ENCODE results near the gene GABRQ. TPM values are rescaled to one million over a fixed set of nuclear protein-coding genes. Genes with fewer than 3 reads are reported as not detected.
A peak's percentile ranks its signal among the peaks of the same experiment; 100 is the strongest.
"Not testable (repeated sequence)": the region's sequence is repeated elsewhere in the genome, so short reads cannot be mapped to it uniquely, and the experiment has no call there.

GABRQ gene
- total RNA-seq, 1 donor from 2014 or later = 5.3 TPM

- ATAC-seq (no peak), DNase-seq (ENCODE audit: low spot score) (no peak)
- intact Hi-C loops (cut with DNase I) = no loop called here
These were observed 14.8 kb downstream of the GABRQ start for GRCh38 chrX:152652467-152652866.

GRCh38 chrX:152656087-152656486 lies 18.4 kb downstream of the GABRQ start:
- ATAC-seq = no peak

GRCh38 chrX:152656890-152657289 lies 19.2 kb downstream of the GABRQ start:
- intact Hi-C loops (cut with DNase I) = no loop called here
- DNase-seq (ENCODE audit: low spot score) = no peak
- ATAC-seq = no peak

More at GRCh38 chrX:152656087-152656486, 18.4 kb downstream of the GABRQ start:
- intact Hi-C loops (cut with DNase I) = no loop called here
- DNase-seq (ENCODE audit: low spot score) = no peak

GRCh38 chrX:152658302-152658701 lies 20.6 kb downstream of the GABRQ start:
- ATAC-seq (no peak), DNase-seq (ENCODE audit: low spot score) (no peak)
- intact Hi-C loops (cut with DNase I) = no loop called here

- intact Hi-C loops (cut with DNase I) = no loop called here
- DNase-seq (ENCODE audit: low spot score) = no peak
These were observed 25.4 kb downstream of the GABRQ start for GRCh38 chrX:152663086-152663485.

GRCh38 chrX:152674135-152674534 lies 36.4 kb downstream of the GABRQ start:
- ATAC-seq (no peak), DNase-seq (ENCODE audit: low spot score) (no peak)
- intact Hi-C loops (cut with DNase I) = no loop called here

More at GRCh38 chrX:152663086-152663485, 25.4 kb downstream of the GABRQ start:
- ATAC-seq = no peak

- intact Hi-C loops (cut with DNase I); ATAC-seq; DNase-seq (ENCODE audit: low spot score): not testable (repeated sequence)
These were observed 37.0 kb downstream of the GABRQ start for GRCh38 chrX:152674652-152675051.

GRCh38 chrX:152681012-152681411 lies 43.3 kb downstream of the GABRQ start:
- DNase-seq (ENCODE audit: low spot score); intact Hi-C loops (cut with DNase I); ATAC-seq: not testable (repeated sequence)

GRCh38 chrX:152697952-152698931 lies 60.5 kb downstream of the GABRQ start, which contains the start of gene MAGEA3:
Gene MAGEA3 (plus strand): TSS chrX:152698794. CDS start chrX:152700833, 2,039 bp downstream.
- peak; percentile 13 for ATAC-seq
- DNase-seq (ENCODE audit: low spot score); intact Hi-C loops (cut with DNase I): not testable (repeated sequence)

- intact Hi-C loops (cut with DNase I); ATAC-seq; DNase-seq (ENCODE audit: low spot score): not testable (repeated sequence)
These were observed 62.7 kb downstream of the GABRQ start for GRCh38 chrX:152700390-152700789.

GRCh38 chrX:152706500-152706899 lies 68.8 kb downstream of the GABRQ start:
- ATAC-seq; DNase-seq (ENCODE audit: low spot score); intact Hi-C loops (cut with DNase I): not testable (repeated sequence)

Other genes with a start within 250 kb of the GABRQ start
- 0.27 TPM for gene GABRA3, start 186.6 kb upstream of the GABRQ start, total RNA-seq
- gene MAGEA3, start 60.9 kb downstream of the GABRQ start, total RNA-seq = not detected
- gene CSAG2, start 71.4 kb downstream of the GABRQ start, total RNA-seq = not detected
- gene MAGEA2B, start 76.7 kb downstream of the GABRQ start, total RNA-seq = not detected
- gene CSAG1, start 95.8 kb downstream of the GABRQ start, total RNA-seq = not detected
- not detected for gene MAGEA12, start 95.9 kb downstream of the GABRQ start, total RNA-seq
- not detected for gene MAGEA2, start 115.9 kb downstream of the GABRQ start, total RNA-seq
- gene CSAG3, start 121.3 kb downstream of the GABRQ start, total RNA-seq = not detected
- not detected for gene MAGEA6, start 131.8 kb downstream of the GABRQ start, total RNA-seq
- gene CETN2, start 192.9 kb downstream of the GABRQ start, total RNA-seq = 25.0 TPM
- gene NSDHL, start 193.2 kb downstream of the GABRQ start, total RNA-seq = 18.0 TPM

Data from sciatic nerve (tissue), 2 donors.